ENCODE measurements around the gene SLC38A7. TPM values are rescaled to one million over a fixed set of nuclear protein-coding genes. Genes with fewer than 3 reads are reported as not detected.
A peak's percentile ranks its signal among the peaks of the same experiment; 100 is the strongest.

SLC38A7 gene
- total RNA-seq, 1 experiment from 2014 or later: 20.2 TPM

DNA sequence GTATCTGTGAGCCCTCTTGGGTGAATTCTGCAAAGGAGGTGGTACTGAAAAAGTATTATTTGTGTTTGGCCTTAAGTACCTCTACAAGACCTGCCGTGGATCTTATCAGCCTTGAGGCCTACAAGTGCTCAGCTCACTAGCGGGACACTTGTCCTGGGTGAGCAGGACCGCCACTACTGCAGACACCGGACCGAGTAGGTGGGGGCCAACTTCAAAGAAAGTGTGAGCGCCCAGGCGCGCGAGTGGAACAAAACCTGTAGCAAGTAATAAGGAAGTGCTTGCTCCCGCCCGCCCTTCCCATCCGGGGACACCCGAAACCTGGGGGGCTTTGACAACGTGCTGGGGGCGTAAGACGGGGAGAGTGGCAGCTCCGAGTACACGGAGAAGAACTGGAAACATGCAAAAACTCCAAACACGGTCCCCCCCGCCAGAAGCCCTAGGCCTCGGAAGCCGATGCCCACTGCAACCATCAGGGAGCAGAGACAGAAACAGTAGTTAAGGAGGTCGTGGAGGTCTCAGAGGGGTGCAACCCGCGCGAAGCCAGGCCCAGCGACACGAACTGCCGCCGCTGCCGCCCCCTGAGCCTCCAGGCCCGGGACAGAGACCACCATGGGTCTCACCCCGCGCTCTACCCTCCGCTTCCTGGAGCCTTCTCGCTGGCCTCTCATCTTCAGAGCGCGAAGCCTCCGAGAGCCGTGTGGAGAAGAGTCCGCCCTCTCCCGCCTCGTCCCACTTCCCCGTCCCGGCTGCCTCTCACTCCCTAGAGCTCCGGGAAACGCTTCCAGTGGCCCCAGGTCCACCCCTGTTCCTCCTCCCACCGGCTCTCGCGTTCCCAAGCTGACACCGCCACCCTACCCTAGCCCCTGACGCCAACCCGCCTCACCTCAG lies 55.5 kb downstream of the SLC38A7 start:
- Histone ChIP-seq H3K27ac (ENCODE audit: low read length) (peak overlapping the region; percentile 91), H3K36me3 (ENCODE audit: control insufficient read depth, insufficient read depth, low read length) (no peaks in the 10 kb centered on the region; the same call in 1 of the 2 replicates), H3K4me3 (ENCODE audit: low read depth in 2 of 2, low read length in 2 of 2) (peak overlapping the region; percentile 83 to 91), H3K9me3 (ENCODE audit: control insufficient read depth, insufficient read depth, low read depth, low read length) (no peaks in the 10 kb centered on the region), H3K27me3 (ENCODE audit: control insufficient read depth, insufficient read depth, low read length) (no peaks in the 10 kb centered on the region), H3K4me1 (ENCODE audit: control insufficient read depth, insufficient read depth, low read length) (0 out of 2 replicates have a peak, but pooled peaks cover 2% of the 10 kb centered on the region)
- CTCF ChIA-PET: no interaction called here
- in situ Hi-C loops (cut with HindIII; ENCODE audit: low pct_unique_long_range_greater_than_20kb, low sequenced_read_pairs): no loop called here
- ATAC-seq: peak; percentile 36
- BruUV-seq (replicated peaks): no TSS peak
- POLR2A ChIA-PET: interaction anchor here (0.7 kb wide), 2 partner anchors 33 to 1037 kb away, joined by 5 to 6 read pairs; no protein-coding TSS in a partner anchor
- peak; percentile 37; the same call in 1 of the 2 replicates for TF ChIP-seq SIN3A (IDR thresholded peaks at IDR 0.05; ENCODE audit: borderline replicate concordance, insufficient read depth, low read depth, low read length)
- TF ChIP-seq TCF7L2 (IDR thresholded peaks at IDR 0.05; ENCODE audit: low read depth, low read length): peak; percentile 38; the same call in 1 of the 2 replicates
- TF ChIP-seq POLR2AphosphoS5 (IDR thresholded peaks at IDR 0.05; ENCODE audit: low read depth, low read length): no peak
- TF ChIP-seq REST (IDR thresholded peaks at IDR 0.05; ENCODE audit: insufficient read depth in 1 of 2, low read depth in 2 of 2, low read length in 1 of 2): no peak
- no peak for TF ChIP-seq CTCF (IDR thresholded peaks at IDR 0.05)
- intact Hi-C loops (cut with micrococcal nuclease; ENCODE audit: unreplicated experiment): no loop called here
- no peak for DNase-seq (ENCODE audit: low read depth, low spot score)

DNA sequence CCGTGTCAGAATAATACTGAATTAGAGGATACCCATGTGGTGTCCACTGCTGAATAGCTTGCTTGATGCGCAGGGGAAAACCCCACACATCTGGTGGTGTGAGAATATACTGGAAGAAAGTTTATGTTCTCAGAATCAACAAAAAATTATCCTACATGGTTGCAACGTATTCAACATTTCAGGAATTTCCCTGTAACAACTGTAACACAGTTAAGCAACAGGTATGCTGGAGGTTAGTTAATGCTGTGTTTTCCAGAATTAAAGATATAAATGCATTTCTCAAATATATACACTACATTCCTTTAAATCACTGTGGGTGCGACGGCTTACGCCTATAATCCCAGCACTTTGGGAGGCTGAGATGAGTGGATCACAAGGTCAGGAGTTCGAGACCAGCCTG lies 60.4 kb downstream of the SLC38A7 start:
- Histone ChIP-seq H3K36me3 (ENCODE audit: control insufficient read depth, insufficient read depth, low read length) (no peaks in the 10 kb centered on the region; the same call in 1 of the 2 replicates), H3K27me3 (ENCODE audit: control insufficient read depth, insufficient read depth, low read length) (no peaks in the 10 kb centered on the region), H3K4me3 (ENCODE audit: low read depth in 2 of 2, low read length in 2 of 2) (no peak overlapping the region), H3K27ac (ENCODE audit: low read length) (no peak overlapping the region), H3K4me1 (ENCODE audit: control insufficient read depth, insufficient read depth, low read length) (0 out of 2 replicates have a peak, but pooled peaks cover 2% of the 10 kb centered on the region), H3K9me3 (ENCODE audit: control insufficient read depth, insufficient read depth, low read depth, low read length) (no peaks in the 10 kb centered on the region)
- in situ Hi-C loops (cut with HindIII; ENCODE audit: low pct_unique_long_range_greater_than_20kb, low sequenced_read_pairs) (no loop called here), intact Hi-C loops (cut with micrococcal nuclease; ENCODE audit: unreplicated experiment) (no loop called here)
- ChIA-PET CTCF (no interaction called here), POLR2A (no interaction called here)
- TSS peak; percentile 5 for BruUV-seq (replicated peaks)
- no peak for ATAC-seq
- TF ChIP-seq REST (IDR thresholded peaks at IDR 0.05; ENCODE audit: insufficient read depth in 1 of 2, low read depth in 2 of 2, low read length in 1 of 2) (no peak), TCF7L2 (IDR thresholded peaks at IDR 0.05; ENCODE audit: low read depth, low read length) (no peak), CTCF (IDR thresholded peaks at IDR 0.05) (no peak), SIN3A (IDR thresholded peaks at IDR 0.05; ENCODE audit: borderline replicate concordance, insufficient read depth, low read depth, low read length) (no peak), POLR2AphosphoS5 (IDR thresholded peaks at IDR 0.05; ENCODE audit: low read depth, low read length) (no peak)
- no peak for DNase-seq (ENCODE audit: low read depth, low spot score)

Data from Panc1 (cell line).